Kidney capillary endothelial cell (primary cell): ENCODE measurements around the gene PDE6B.
"Not testable (repeated sequence)": the region's sequence is repeated elsewhere in the genome, so short reads cannot be mapped to it uniquely, and the experiment has no call there.

Experiments used
- DNase-seq: peaks from one replicate; pipeline ENCODE4 v3.0.0-alpha.2; 2018; ENCODE audit warnings: low spot score

PDE6B gene

GRCh38 chr4:704198-704891, 79.0 kb downstream of the PDE6B start:
- no peak for DNase-seq

- no peak for DNase-seq
These were observed 79.6 kb downstream of the PDE6B start for GRCh38 chr4:704971-705277.

GRCh38 chr4:705278-706082, 80.1 kb downstream of the PDE6B start, which contains the start of gene PCGF3:
Gene PCGF3 (plus strand): TSS chr4:705832. CDS start chr4:733681, 27,849 bp downstream.
- peak; percentile 90 for DNase-seq

GRCh38 chr4:706083-706633, 80.8 kb downstream of the PDE6B start:
- not testable (repeated sequence) for DNase-seq

GRCh38 chr4:706834-707598, 81.6 kb downstream of the PDE6B start:
- no peak for DNase-seq

GRCh38 chr4:707929-708630, 82.7 kb downstream of the PDE6B start:
- no peak for DNase-seq

- DNase-seq: no peak
These were observed 83.2 kb downstream of the PDE6B start for GRCh38 chr4:708631-708933.

GRCh38 chr4:709348-709747, 84.0 kb downstream of the PDE6B start:
- DNase-seq: no peak

GRCh38 chr4:710116-710515, 84.7 kb downstream of the PDE6B start:
- DNase-seq: no peak

- no peak for DNase-seq
These were observed 85.5 kb downstream of the PDE6B start for GRCh38 chr4:710916-711315.

- DNase-seq: no peak
These were observed 86.7 kb downstream of the PDE6B start for GRCh38 chr4:712093-712492.

GRCh38 chr4:712916-713632, 87.7 kb downstream of the PDE6B start:
- no peak for DNase-seq

- no peak for DNase-seq
These were observed 88.7 kb downstream of the PDE6B start for GRCh38 chr4:714087-714486.

- DNase-seq: no peak
These were observed 92.4 kb downstream of the PDE6B start for GRCh38 chr4:717601-718320.

- DNase-seq: no peak
These were observed 93.1 kb downstream of the PDE6B start for GRCh38 chr4:718460-718859.
